ENCODE measurements around the gene ANO8.

DNA sequence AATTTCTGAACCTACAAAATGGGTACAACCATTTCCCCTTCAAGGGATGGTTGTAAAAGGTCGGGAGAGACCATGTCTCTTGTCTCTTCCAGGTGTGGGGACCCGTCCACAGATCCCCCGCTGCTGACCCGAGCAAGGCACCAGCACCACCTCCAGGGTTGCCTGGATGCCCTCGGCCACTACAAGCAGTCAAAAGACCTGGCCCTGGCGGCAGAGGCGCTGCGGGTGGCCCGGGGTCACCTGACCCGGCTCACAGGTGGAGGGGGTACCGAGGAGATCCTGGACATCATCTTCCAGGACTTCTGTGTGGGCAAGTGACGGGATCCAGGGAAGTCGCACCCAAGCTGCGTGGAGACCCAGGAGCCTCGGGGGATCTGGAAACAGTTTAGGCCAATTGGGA is 6.7 kb upstream of the ANO8 start:
- TF ChIP-seq, protein P1, sequence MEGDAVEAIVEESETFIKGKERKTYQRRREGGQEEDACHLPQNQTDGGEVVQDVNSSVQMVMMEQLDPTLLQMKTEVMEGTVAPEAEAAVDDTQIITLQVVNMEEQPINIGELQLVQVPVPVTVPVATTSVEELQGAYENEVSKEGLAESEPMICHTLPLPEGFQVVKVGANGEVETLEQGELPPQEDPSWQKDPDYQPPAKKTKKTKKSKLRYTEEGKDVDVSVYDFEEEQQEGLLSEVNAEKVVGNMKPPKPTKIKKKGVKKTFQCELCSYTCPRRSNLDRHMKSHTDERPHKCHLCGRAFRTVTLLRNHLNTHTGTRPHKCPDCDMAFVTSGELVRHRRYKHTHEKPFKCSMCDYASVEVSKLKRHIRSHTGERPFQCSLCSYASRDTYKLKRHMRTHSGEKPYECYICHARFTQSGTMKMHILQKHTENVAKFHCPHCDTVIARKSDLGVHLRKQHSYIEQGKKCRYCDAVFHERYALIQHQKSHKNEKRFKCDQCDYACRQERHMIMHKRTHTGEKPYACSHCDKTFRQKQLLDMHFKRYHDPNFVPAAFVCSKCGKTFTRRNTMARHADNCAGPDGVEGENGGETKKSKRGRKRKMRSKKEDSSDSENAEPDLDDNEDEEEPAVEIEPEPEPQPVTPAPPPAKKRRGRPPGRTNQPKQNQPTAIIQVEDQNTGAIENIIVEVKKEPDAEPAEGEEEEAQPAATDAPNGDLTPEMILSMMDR (conservative IDR thresholded peaks at IDR 0.05 in 1 of 2, IDR thresholded peaks at IDR 0.05 in 1 of 2; ENCODE audit: low read depth in 1 of 2, low read length in 2 of 2), result no peak
- no peak for TF ChIP-seq EZH2 (IDR thresholded peaks at IDR 0.05; ENCODE audit: low read length, missing control alignments)
